IPS-18c (cell line): ENCODE results near the gene NAV2.

Experiments
- H3K4me3 ChIP-seq: 2 replicates; pipeline ENCODE4 v1.7.0; 2013; ENCODE audit warnings: low read depth, mild to moderate bottlenecking, low read length, moderate library complexity; ENCODE audit not compliant: insufficient read depth
- H3K9me3 ChIP-seq: one replicate; pipeline ENCODE4 v1.6.1; 2013; ENCODE audit warnings: mild to moderate bottlenecking, low read length, moderate library complexity; ENCODE audit not compliant: control insufficient read depth, insufficient read depth

Gene NAV2

DNA sequence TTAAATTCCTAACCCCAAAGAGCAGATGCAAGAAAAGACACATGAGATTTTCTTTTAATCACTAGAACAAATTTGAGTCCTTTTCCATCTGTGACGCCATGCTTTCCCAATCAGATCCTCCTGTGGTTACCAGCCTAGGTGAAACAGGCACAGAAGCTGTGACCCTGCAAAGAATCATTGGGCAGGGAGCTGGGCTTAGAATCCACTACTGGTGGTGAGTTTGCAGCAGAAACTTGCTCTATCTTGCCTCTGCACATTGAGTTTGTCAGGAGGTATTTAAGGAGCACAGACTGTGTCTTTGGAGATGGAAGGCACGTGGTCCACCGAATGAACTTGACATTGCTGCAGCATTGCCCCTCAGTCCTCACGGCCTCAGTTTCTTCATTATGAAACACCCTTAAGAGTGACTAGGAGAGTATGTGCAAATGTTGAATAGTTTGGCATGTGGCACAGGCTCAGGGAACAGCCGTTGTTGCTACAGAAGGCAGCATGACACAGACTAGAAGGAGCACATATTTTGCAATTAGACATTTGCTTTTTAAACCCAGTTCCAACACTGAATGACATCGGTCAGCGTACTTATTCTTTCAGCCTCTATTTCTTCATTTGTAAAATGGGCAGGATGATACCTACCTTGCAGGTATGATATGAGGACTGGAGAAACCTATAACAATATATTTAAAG lies 320.1 kb downstream of the NAV2 start:
- H3K4me3 ChIP-seq = no peak overlapping the region
- no peaks in the 10 kb centered on the region for H3K9me3 ChIP-seq

DNA sequence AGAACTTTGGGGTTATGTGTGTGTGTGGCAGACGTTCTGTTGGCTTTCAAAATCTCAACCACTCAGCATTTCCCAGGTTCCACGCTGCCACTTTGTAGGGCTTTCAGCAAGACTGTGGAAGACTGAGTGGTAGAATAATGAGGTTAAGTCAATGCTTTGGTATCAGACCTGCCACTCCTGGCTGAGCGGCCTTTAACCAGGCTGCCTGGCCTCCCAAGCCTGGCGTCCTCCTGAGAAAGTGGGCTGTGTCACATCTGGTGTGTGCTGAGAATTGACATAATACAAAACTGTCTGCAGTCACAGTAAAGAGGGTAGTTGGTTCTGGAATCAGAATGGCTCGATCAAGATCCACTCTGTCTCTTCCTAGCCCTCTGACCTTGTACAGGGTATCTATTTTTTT lies 321.2 kb downstream of the NAV2 start:
- H3K9me3 ChIP-seq = no peaks in the 10 kb centered on the region
- no peak overlapping the region for H3K4me3 ChIP-seq

DNA sequence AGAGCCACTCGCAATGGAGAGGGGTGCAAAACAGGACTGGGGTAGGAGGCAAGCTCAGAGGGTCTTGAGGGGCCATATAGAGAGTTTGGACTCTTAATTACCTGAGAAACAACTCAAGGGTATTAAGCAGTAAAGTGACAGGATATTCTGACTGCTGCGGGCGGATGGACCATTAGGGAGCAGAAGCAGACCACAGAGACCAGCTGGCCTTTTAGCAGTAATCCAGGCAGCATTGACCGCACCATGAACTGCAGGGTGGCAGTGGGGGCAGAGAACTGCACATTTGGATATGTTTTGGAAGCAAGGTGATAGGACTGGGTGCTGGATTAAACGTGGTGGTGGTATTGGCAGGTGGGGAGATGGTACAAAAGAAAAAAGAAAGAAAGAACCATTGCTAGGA lies 322.3 kb downstream of the NAV2 start:
- no peaks in the 10 kb centered on the region for H3K9me3 ChIP-seq
- H3K4me3 ChIP-seq = no peak overlapping the region

GRCh38 chr11:20035375-20035700 lies 322.7 kb downstream of the NAV2 start:
- no peak overlapping the region for H3K4me3 ChIP-seq
- no peaks in the 10 kb centered on the region for H3K9me3 ChIP-seq

DNA sequence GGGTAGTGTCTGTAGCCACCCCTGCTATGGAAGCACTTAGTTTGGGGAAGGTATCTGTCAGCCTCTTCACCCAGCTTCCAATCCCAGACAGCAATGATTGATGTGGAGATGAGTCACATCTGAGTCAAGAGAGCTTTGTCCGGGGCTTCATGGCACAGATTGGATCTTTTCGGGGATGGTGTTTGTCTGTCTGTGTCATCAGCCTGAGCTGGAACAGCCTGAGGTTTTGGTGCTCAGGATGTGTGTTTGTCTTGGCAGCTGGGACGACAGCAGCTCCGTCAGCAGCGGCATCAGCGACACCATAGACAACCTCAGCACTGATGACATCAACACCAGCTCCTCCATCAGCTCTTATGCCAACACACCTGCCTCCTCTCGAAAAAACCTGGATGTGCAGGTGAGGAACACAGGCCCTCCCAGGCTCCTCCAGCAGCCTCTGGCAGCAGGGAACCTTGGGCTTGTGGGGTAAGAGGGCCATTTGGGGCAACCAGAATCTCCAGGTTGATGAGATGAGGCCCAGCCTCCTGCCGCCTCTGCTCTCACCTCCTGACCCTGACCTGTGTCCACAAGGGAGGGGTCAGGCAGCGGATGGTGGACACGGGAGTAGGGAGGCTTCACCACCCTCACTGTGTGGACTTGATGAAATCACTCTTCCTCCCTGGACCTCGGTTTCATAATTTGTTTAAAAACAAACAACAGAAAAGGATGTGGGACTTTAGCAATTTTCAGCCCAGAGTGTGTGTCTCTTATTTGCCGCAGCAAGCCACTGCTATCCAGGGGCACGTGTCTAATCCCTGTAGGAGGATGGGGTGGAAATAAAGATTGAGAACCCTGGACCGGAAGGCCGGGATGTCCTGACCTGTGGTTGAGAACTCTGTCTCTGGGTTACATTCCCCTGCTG lies 323.3 kb downstream of the NAV2 start:
- Histone ChIP-seq H3K4me3 (no peak overlapping the region), H3K9me3 (peaks cover 2% of the 10 kb centered on the region)

GRCh38 chr11:20036626-20037335 lies 324.1 kb downstream of the NAV2 start:
- no peak overlapping the region for H3K4me3 ChIP-seq
- peaks cover 2% of the 10 kb centered on the region for H3K9me3 ChIP-seq

- peaks cover 2% of the 10 kb centered on the region for H3K9me3 ChIP-seq
- H3K4me3 ChIP-seq = no peak overlapping the region
These were observed 324.9 kb downstream of the NAV2 start for GRCh38 chr11:20037396-20038153.

DNA sequence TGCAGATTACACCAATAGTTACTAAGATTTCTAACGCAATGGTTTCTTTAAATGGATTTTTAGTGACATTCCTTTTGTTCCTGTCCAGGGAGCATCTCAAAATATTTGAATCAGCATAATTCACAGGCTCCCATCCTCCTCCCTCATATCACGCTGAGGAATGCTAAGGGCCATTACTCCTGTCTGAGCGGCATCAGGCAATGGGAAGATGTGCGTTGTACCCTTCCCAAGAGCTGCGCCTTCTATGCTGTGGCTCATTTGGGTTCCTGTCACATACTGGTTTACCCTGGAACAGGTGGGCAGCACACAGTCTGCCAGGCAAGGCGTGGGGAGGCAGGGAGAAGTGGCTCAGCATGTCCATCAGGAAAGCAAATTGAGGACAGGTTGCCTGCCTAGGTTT lies 325.8 kb downstream of the NAV2 start:
- no peak overlapping the region for H3K4me3 ChIP-seq
- H3K9me3 ChIP-seq = peaks cover 2% of the 10 kb centered on the region

DNA sequence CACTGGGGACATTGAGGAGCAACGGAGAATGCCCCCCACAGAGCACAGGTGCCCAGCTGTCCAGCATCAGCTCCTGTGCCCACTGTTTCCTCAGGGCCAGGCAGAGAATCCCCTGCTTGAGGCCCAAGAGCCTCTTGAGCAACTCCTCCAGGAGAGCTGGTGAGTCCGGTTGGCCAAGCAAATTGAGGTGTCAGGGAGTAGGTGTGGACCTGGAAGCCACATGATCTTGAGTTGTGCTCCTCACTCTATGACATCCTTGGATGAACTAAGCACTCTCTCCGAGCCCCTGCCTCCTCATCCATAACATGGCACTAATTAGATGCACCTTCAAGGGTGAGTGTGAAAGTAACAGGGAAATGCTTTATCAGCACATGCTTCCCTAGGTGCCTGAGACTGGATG lies 326.3 kb downstream of the NAV2 start:
- no peak overlapping the region for H3K4me3 ChIP-seq

GRCh38 chr11:20041499-20041898 lies 328.9 kb downstream of the NAV2 start:
- H3K9me3 ChIP-seq = peaks cover 2% of the 10 kb centered on the region

More for the DNA sequence above, 326.3 kb downstream of the NAV2 start:
- H3K9me3 ChIP-seq = peaks cover 2% of the 10 kb centered on the region

GRCh38 chr11:20042045-20042639 lies 329.5 kb downstream of the NAV2 start:
- no peak overlapping the region for H3K4me3 ChIP-seq

More at GRCh38 chr11:20041499-20041898, 328.9 kb downstream of the NAV2 start:
- H3K4me3 ChIP-seq = no peak overlapping the region

DNA sequence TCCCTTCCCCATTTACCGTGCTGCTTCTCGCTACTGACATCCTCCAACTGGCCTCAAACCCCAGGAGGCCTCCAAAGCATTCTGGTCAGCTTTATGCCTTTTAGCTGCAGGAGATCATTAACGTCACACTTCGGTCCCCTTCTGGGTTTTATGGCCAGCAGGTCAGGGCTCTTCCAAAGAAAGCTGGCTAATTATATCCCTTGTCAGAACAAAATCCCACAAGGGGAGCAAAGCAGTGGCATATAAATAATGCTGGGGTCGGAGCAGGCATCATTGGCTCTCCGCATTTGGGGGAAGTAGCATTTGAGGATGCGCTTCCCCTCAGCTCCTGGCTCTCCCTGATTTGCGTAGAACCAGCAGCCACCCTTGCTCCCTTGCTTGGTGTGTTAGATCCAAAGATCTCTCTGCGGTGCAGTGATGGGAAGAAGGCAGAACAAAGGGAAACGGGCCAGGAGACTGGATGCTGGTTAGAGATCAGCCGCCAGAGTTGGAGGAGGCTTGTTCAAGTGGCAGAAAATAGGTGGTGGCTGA lies 330.2 kb downstream of the NAV2 start:
- Histone ChIP-seq H3K4me3 (no peak overlapping the region), H3K9me3 (peaks cover 2% of the 10 kb centered on the region)

More at GRCh38 chr11:20042045-20042639, 329.5 kb downstream of the NAV2 start:
- peaks cover 2% of the 10 kb centered on the region for H3K9me3 ChIP-seq

GRCh38 chr11:20043992-20044391 lies 331.4 kb downstream of the NAV2 start:
- Histone ChIP-seq H3K4me3 (no peak overlapping the region), H3K9me3 (peaks cover 2% of the 10 kb centered on the region)

DNA sequence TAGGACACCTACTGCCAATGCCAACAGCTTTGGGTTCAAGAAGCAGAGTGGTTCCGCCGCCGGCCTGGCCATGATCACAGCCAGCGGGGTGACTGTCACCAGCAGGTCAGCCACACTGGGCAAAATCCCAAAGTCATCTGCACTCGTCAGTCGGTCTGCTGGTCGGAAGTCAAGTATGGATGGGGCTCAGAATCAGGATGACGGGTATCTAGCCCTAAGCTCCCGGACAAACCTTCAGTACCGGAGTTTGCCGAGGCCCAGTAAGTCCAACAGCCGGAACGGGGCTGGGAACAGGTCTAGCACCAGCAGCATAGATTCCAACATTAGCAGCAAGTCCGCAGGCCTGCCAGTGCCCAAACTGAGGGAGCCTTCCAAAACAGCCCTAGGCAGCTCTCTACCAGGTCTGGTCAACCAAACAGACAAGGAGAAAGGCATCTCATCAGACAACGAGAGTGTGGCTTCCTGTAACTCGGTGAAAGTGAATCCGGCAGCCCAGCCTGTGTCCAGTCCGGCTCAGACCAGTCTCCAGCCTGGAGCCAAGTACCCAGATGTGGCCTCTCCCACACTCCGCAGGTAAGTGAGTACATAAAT lies 332.6 kb downstream of the NAV2 start:
- H3K4me3 ChIP-seq = no peak overlapping the region
- H3K9me3 ChIP-seq = peaks cover 2% of the 10 kb centered on the region

DNA sequence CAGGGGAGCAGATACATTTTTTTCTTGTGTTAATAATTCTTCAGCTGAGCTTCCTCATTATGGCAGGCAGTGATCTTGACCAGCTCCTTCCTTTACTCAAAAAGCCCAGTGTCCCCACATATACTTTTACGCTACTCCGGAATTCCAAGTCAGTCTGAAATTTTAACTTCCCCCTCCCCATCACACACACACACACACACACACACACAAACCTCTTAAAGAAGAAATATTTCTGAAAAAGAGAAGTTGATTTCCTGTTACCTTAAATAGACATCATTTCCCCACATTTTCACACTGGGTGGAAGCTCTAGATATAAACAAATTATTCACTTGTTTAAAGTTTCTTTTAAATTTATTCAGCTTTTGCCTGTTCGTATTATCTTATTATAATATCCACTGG lies 333.8 kb downstream of the NAV2 start:
- Histone ChIP-seq H3K9me3 (no peaks in the 10 kb centered on the region), H3K4me3 (no peak overlapping the region)

GRCh38 chr11:20047006-20047768 lies 334.6 kb downstream of the NAV2 start:
- no peaks in the 10 kb centered on the region for H3K9me3 ChIP-seq
- no peak overlapping the region for H3K4me3 ChIP-seq
